GM12878 (cell line): ENCODE measurements around the gene NCR2. TPM values are rescaled to one million over a fixed set of nuclear protein-coding genes. Genes with fewer than 3 reads are reported as not detected.

Source experiments
- ATAC-seq: fragments of 200-7000 bp; cut with Tn5 transposase; 3 replicates; pipeline ENCODE4 v1.9.1; 2020; ENCODE audit warnings: mild to moderate bottlenecking, moderate library complexity
- BruUV-seq: library from RNA; stranded (reverse); fragments of 400-500 nt; replicated peaks from 2 replicates; lab custom pipeline; 2021; lab: Mats Ljungman, UMichigan
- CTCF ChIA-PET: fragments of 300-600 bp; sonication (Branson Sonifier 250); formaldehyde crosslinking; extraction: SDS; loops from one replicate; lab custom pipeline; 2021; ENCODE audit warnings: inconsistent platforms; lab: Yijun Ruan, JAX
- POLR2A ChIA-PET: fragments of 350-600 bp; formaldehyde crosslinking; extraction: SDS; loops from one replicate; lab custom pipeline; 2021; ENCODE audit warnings: inconsistent platforms; lab: Charles Lee
- RAD21 ChIA-PET: fragments of 300-600 bp; sonication (Branson Sonifier 250); formaldehyde crosslinking; loops from one replicate; lab custom pipeline; 2023; ENCODE audit warnings: antibody characterized with exemption; ENCODE audit not compliant: unreplicated experiment; lab: Charles Lee
- SMC1A ChIA-PET: fragments of 300-600 bp; sonication (Branson Sonifier 250); formaldehyde crosslinking; loops from one replicate; lab custom pipeline; 2023; ENCODE audit not compliant: unreplicated experiment, uncharacterized antibody; lab: Charles Lee
- DNase-seq: peaks from one replicate; pipeline ENCODE4 v3.0.0-alpha.2; 2011; ENCODE audit warnings: low read depth, low spot score
- FAIRE-seq: peaks from 3 replicates; lab custom pipeline; 2011; peaks lifted over from hg19 to GRCh38; lab: Jason Lieb, UNC
- H2AFZ ChIP-seq: 2 replicates; pipeline ENCODE4 v1.6.0; 2011; ENCODE audit warnings: low read depth, low read length, control low read depth; ENCODE audit not compliant: control insufficient read depth
- H3K27ac ChIP-seq: 2 replicates; pipeline ENCODE4 v1.5.1; 2011; ENCODE audit warnings: control low read depth; ENCODE audit not compliant: control insufficient read depth, insufficient read depth
- H3K27me3 ChIP-seq, 2 experiments: replicated peaks in 1 of 2; 2 replicates each; pipeline versions ENCODE4 v1.6.0 to v1.6.1; 2011; ENCODE audit warnings: low read length in 1 of 2; ENCODE audit not compliant: control insufficient read depth in 2 of 2, insufficient read depth in 2 of 2
- H3K36me3 ChIP-seq, 2 experiments: 2 replicates each; pipeline ENCODE4 v1.5.1; 2011; ENCODE audit warnings: low read length in 1 of 2; ENCODE audit not compliant: control insufficient read depth in 2 of 2, insufficient read depth in 2 of 2
- H3K4me1 ChIP-seq: 2 replicates; pipeline ENCODE4 v1.6.1; 2011; ENCODE audit warnings: mild to moderate bottlenecking, low read length, moderate library complexity, mixed read lengths; ENCODE audit not compliant: control insufficient read depth, insufficient read depth
- H3K4me2 ChIP-seq: 2 replicates; pipeline ENCODE4 v1.6.0; 2011; ENCODE audit warnings: control low read depth; ENCODE audit not compliant: control insufficient read depth, insufficient read depth
- H3K4me3 ChIP-seq: fragments of 200-600 bp; sonication (generic); 2 replicates; pipeline ENCODE4 v1.5.1; 2016
- H3K79me2 ChIP-seq: 2 replicates; pipeline ENCODE4 v1.6.0; 2011; ENCODE audit warnings: low read length; ENCODE audit not compliant: control insufficient read depth, insufficient read depth
- H3K9ac ChIP-seq: 2 replicates; pipeline ENCODE4 v1.8.0; 2011; ENCODE audit warnings: low read length, control low read depth, mixed read lengths; ENCODE audit not compliant: control insufficient read depth, insufficient read depth
- H3K9me3 ChIP-seq: replicated peaks from 3 replicates; pipeline ENCODE4 v1.5.1; 2011; ENCODE audit warnings: mild to moderate bottlenecking, low read length; ENCODE audit not compliant: control insufficient read depth, insufficient read depth
- H4K20me1 ChIP-seq: 2 replicates; pipeline ENCODE4 v1.6.0; 2011; ENCODE audit not compliant: control insufficient read depth, insufficient read depth
- ATF7 ChIP-seq: fragments of 450-650 bp; IDR thresholded peaks from 2 replicates; pipeline ENCODE4 v1.6.1; 2016; ENCODE audit warnings: low read depth, mild to moderate bottlenecking
- BCL11A ChIP-seq: IDR thresholded peaks from 2 replicates; pipeline ENCODE4 v1.6.1; 2011; ENCODE audit warnings: low read depth, low read length
- BHLHE40 ChIP-seq, 2 experiments: fragments of 450-650 bp in 1 of 2; IDR thresholded peaks; 2 replicates each; pipeline ENCODE4 v1.6.1; 2011 to 2017; ENCODE audit warnings: low read depth in 2 of 2, borderline replicate concordance in 1 of 2, improper control_type of control experiment in 1 of 2, low read length in 1 of 2, mild to moderate bottlenecking in 1 of 2
- BRCA1 ChIP-seq: IDR thresholded peaks from 2 replicates; pipeline ENCODE4 v1.6.1; 2011; ENCODE audit warnings: low read depth, low read length, improper control_type of control experiment
- CREM ChIP-seq: IDR thresholded peaks from 2 replicates; pipeline ENCODE4 v1.6.1; 2014; ENCODE audit warnings: antibody characterized with exemption, low read depth
- GABPA ChIP-seq: IDR thresholded peaks from 2 replicates; pipeline ENCODE4 v1.6.1; 2014; ENCODE audit warnings: antibody characterized with exemption, low read depth, mild to moderate bottlenecking, inconsistent platforms
- IKZF1 ChIP-seq: fragments of 450-650 bp; conservative IDR thresholded peaks from 2 replicates; pipeline ENCODE4 v1.6.1; 2017; ENCODE audit warnings: antibody characterized with exemption, mild to moderate bottlenecking
- IKZF2 ChIP-seq, 2 experiments: fragments of 450-650 bp; IDR thresholded peaks; 2 replicates each; pipeline ENCODE4 v1.6.1; 2017; ENCODE audit warnings: mild to moderate bottlenecking in 2 of 2, moderate library complexity in 2 of 2
- MEF2B ChIP-seq: fragments of 450-650 bp; IDR thresholded peaks from 2 replicates; pipeline ENCODE4 v1.6.1; 2018; ENCODE audit warnings: mild to moderate bottlenecking, moderate library complexity; ENCODE audit not compliant: partially characterized antibody, poor library complexity, severe bottlenecking
- NR2C1 ChIP-seq: fragments of 450-650 bp; IDR thresholded peaks from 2 replicates; pipeline ENCODE4 v1.6.1; 2017; ENCODE audit warnings: antibody characterized with exemption, mild to moderate bottlenecking, moderate library complexity
- PAX8 ChIP-seq: fragments of 450-650 bp; IDR thresholded peaks from 2 replicates; pipeline ENCODE4 v1.6.1; 2017; ENCODE audit warnings: mild to moderate bottlenecking, moderate library complexity
- POLR2A ChIP-seq: IDR thresholded peaks from 2 replicates; pipeline ENCODE4 v1.6.1; 2011; ENCODE audit warnings: low read depth, mild to moderate bottlenecking, low read length
- RAD21 ChIP-seq: IDR thresholded peaks from 2 replicates; pipeline ENCODE4 v1.6.1; 2011; ENCODE audit warnings: mild to moderate bottlenecking, low read depth, low read length, moderate library complexity; ENCODE audit not compliant: insufficient read depth
- RB1 ChIP-seq: fragments of 450-650 bp; formaldehyde crosslinking; IDR thresholded peaks from 2 replicates; pipeline ENCODE4 v1.6.1; 2017; ENCODE audit warnings: mild to moderate bottlenecking, borderline replicate concordance
- SIX5 ChIP-seq: IDR thresholded peaks from 2 replicates; pipeline ENCODE4 v1.6.1; 2011; ENCODE audit warnings: mild to moderate bottlenecking, low read depth, low read length, moderate library complexity; ENCODE audit not compliant: severe bottlenecking
- SMARCA5 ChIP-seq: fragments of 450-650 bp; IDR thresholded peaks from 2 replicates; pipeline ENCODE4 v1.6.1; 2017; ENCODE audit warnings: mild to moderate bottlenecking
- ZSCAN29 ChIP-seq: fragments of 450-650 bp; IDR thresholded peaks from 2 replicates; pipeline ENCODE4 v1.6.1; 2017; ENCODE audit warnings: mild to moderate bottlenecking, moderate library complexity
- WGBS: methylation state at CpG from one replicate; pipeline ENCODE4 v1.1.6; 2016; ENCODE audit warnings: low lambda C conversion rate; ENCODE audit not compliant: insufficient replicate concordance, insufficient coverage; ENCODE audit errors: missing lambda C conversion rate; 5-methylcytosine and 5-hydroxymethylcytosine counted together
- in situ Hi-C: fragments of 300-500 bp; cut with MboI; formaldehyde crosslinking; loops from 9 replicates; pipeline ENCODE4 v1.14.3; 2018; ENCODE audit warnings: mixed read lengths
- intact Hi-C: fragments of 100-400 bp; cut with micrococcal nuclease; formaldehyde crosslinking; loops from one replicate; pipeline ENCODE4 v1.14.2; 2022; ENCODE audit not compliant: unreplicated experiment
- polyA plus RNA-seq, 11 experiments: library from polyadenylated mRNA; depleted of rRNA in 4 of 11; unstranded in 6 of 11; stranded (reverse) in 5 of 11; fragments of >200 nt; fragmentation: Nextera tagmentation in 4 of 11; fragmentation: Illumina TruSeq in 1 of 11; extraction: Ambion mirVana in 4 of 11; extraction: Trizol in 1 of 11; gene quantifications; 1 replicate in 1 of 11; 2 replicates in 10 of 11; pipeline versions ENCODE4 v1.2.1 to v1.2.3, GENCODE V29; 2011 to 2016; ENCODE audit warnings: inconsistent platforms in 2 of 11, missing spikeins in 2 of 11, low read depth in 1 of 11
- total RNA-seq, 4 experiments: library from RNA; depleted of rRNA in 3 of 4; stranded (reverse); fragments of >200 nt in 3 of 4; fragmentation: Illumina TruSeq in 1 of 4; extraction: Trizol in 1 of 4; gene quantifications; 2 replicates each; pipeline versions ENCODE4 v1.2.1 to v1.2.3, GENCODE V29; 2013 to 2021
- TF ChIP-seq, protein P1 (sequence below): IDR thresholded peaks from 2 replicates; pipeline ENCODE4 v1.6.1; 2012; ENCODE audit warnings: low read length, inconsistent platforms
- TF ChIP-seq, protein P2 (sequence below): fragments of 450-650 bp; IDR thresholded peaks from 2 replicates; pipeline ENCODE4 v1.6.1; 2016; ENCODE audit warnings: mild to moderate bottlenecking
- TF ChIP-seq, protein P3 (sequence below), 3 experiments: IDR thresholded peaks in 2 of 3; conservative IDR thresholded peaks in 1 of 3; 2 replicates each; pipeline ENCODE4 v1.5.1; 2011; ENCODE audit warnings: low read depth in 3 of 3, low read length in 3 of 3, mild to moderate bottlenecking in 3 of 3, control low read depth in 2 of 3, moderate library complexity in 2 of 3, inconsistent platforms in 1 of 3, mixed read lengths in 1 of 3; ENCODE audit not compliant: control insufficient read depth in 2 of 3, insufficient read depth in 1 of 3; ENCODE audit errors: extremely low read depth in 1 of 3

The NCR2 gene
- total and polyA plus RNA-seq, 10 of the 15 experiments (the other 5 are each of a cell fraction or from before 2014, with no cell fraction given): 0.21 to 0.53 TPM; not detected in 8

DNA sequence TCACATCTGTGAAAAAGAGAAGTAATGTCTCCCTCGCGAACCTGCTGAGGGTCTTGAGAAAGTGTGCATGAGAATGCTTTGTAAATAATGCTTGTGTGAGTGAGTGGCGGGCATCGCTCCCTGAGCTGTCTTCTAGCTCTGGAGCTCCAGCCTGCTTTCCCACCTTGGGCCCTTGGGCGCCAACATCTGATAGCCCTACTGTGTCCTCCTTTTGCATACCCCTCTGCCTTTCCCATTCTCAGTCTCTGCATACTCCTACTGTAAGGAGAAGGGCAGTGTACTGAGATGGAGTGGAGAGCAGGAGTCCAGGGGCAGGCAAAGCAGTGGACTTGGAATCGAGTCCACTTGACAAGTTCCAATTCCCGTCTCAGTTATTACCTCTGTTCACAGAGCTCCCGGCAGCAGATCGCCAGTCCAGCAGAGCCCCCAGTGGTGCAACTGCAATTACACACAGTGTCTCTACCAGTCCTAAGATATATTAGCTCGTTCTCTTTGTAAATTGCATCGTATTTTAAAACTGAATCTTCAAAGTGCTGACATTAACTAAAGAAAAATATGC is 847 bp upstream of the NCR2 start:
- DNase-seq (no peak), ATAC-seq (peak; percentile 47), FAIRE-seq (no peak)
- Histone ChIP-seq H3K27ac (peak overlapping the region; percentile 72), H3K4me1 (peaks cover 34% of the 10 kb centered on the region), H3K9me3 (no peaks in the 10 kb centered on the region), H3K4me3 (no peak overlapping the region), H4K20me1 (no peaks in the 10 kb centered on the region), H3K79me2 (no peaks in the 10 kb centered on the region), H3K9ac (no peak overlapping the region; the same call in 1 of the 2 replicates), H3K4me2 (peak overlapping the region; percentile 75; the same call in 1 of the 2 replicates), H3K36me3 (no peaks in the 10 kb centered on the region), H2AFZ (peak overlapping the region; percentile 81), H3K27me3 (no peaks in the 10 kb centered on the region)
- intact Hi-C loops (no loop called here), in situ Hi-C loops (no loop called here)
- ChIA-PET CTCF (interaction anchor here (0.6 to 11.4 kb wide), 27 partner anchors 8 to 803 kb away, joined by 3 to 206 read pairs (median 5); partner anchors contain the start of genes NFYA, OARD1 and TREML2), POLR2A (interaction anchor here (0.5 to 6.8 kb wide), 25 partner anchors 9 to 1127 kb away, joined by 3 to 63 read pairs (median 5); partner anchors contain the start of genes NFYA, TREM1 and TREML2), SMC1A (interaction anchor here (0.8 to 9.7 kb wide), 25 partner anchors 10 to 396 kb away, joined by 3 to 253 read pairs (median 5); partner anchors contain the start of gene TREML2), RAD21 (interaction anchor here (1.0 to 6.5 kb wide), 29 partner anchors 10 to 1441 kb away, joined by 3 to 230 read pairs (median 7); partner anchors contain the start of genes NFYA, OARD1 and TREML2)
- 40% methylated on average over 11 of the region's 11 CpGs for WGBS
- BruUV-seq: no TSS peak
- TF ChIP-seq IKZF2 (IDR thresholded peaks at IDR 0.05): no peak
- 0 out of 2 replicates have a peak, but pooled peaks have one; percentile 3 for TF ChIP-seq BRCA1
- TF ChIP-seq, protein P1, sequence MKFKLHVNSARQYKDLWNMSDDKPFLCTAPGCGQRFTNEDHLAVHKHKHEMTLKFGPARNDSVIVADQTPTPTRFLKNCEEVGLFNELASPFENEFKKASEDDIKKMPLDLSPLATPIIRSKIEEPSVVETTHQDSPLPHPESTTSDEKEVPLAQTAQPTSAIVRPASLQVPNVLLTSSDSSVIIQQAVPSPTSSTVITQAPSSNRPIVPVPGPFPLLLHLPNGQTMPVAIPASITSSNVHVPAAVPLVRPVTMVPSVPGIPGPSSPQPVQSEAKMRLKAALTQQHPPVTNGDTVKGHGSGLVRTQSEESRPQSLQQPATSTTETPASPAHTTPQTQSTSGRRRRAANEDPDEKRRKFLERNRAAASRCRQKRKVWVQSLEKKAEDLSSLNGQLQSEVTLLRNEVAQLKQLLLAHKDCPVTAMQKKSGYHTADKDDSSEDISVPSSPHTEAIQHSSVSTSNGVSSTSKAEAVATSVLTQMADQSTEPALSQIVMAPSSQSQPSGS: peak; percentile 14
- no peak for TF ChIP-seq GABPA
- TF ChIP-seq MEF2B: no peak
- TF ChIP-seq CREM: no peak
- TF ChIP-seq ZSCAN29: no peak
- TF ChIP-seq NR2C1: no peak
- no peak for TF ChIP-seq POLR2A
- no peak for TF ChIP-seq IKZF1
- TF ChIP-seq PAX8: no peak
- TF ChIP-seq, protein P2, sequence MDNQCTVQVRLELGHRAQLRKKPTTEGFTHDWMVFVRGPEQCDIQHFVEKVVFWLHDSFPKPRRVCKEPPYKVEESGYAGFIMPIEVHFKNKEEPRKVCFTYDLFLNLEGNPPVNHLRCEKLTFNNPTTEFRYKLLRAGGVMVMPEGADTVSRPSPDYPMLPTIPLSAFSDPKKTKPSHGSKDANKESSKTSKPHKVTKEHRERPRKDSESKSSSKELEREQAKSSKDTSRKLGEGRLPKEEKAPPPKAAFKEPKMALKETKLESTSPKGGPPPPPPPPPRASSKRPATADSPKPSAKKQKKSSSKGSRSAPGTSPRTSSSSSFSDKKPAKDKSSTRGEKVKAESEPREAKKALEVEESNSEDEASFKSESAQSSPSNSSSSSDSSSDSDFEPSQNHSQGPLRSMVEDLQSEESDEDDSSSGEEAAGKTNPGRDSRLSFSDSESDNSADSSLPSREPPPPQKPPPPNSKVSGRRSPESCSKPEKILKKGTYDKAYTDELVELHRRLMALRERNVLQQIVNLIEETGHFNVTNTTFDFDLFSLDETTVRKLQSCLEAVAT: no peak
- TF ChIP-seq, protein P3, sequence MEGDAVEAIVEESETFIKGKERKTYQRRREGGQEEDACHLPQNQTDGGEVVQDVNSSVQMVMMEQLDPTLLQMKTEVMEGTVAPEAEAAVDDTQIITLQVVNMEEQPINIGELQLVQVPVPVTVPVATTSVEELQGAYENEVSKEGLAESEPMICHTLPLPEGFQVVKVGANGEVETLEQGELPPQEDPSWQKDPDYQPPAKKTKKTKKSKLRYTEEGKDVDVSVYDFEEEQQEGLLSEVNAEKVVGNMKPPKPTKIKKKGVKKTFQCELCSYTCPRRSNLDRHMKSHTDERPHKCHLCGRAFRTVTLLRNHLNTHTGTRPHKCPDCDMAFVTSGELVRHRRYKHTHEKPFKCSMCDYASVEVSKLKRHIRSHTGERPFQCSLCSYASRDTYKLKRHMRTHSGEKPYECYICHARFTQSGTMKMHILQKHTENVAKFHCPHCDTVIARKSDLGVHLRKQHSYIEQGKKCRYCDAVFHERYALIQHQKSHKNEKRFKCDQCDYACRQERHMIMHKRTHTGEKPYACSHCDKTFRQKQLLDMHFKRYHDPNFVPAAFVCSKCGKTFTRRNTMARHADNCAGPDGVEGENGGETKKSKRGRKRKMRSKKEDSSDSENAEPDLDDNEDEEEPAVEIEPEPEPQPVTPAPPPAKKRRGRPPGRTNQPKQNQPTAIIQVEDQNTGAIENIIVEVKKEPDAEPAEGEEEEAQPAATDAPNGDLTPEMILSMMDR (IDR thresholded peaks at IDR 0.05 in 2 of 3, conservative IDR thresholded peaks at IDR 0.05 in 1 of 3; ENCODE audit: control insufficient read depth in 2 of 3, extremely low read depth in 1 of 3, insufficient read depth in 1 of 3, low read depth in 3 of 3, low read length in 3 of 3): peak; percentile 13 to 32 (median 16); a peak in 4 of 6 replicates
- no peak for TF ChIP-seq BHLHE40 (IDR thresholded peaks at IDR 0.05; ENCODE audit: borderline replicate concordance in 1 of 2, low read depth in 2 of 2, low read length in 1 of 2)
- TF ChIP-seq ATF7: no peak
- TF ChIP-seq SMARCA5: no peak; the same call in none of the 2 replicates
- peak; percentile 30; the same call in 1 of the 2 replicates for TF ChIP-seq RAD21
- TF ChIP-seq BCL11A: no peak
- TF ChIP-seq SIX5: no peak
- TF ChIP-seq RB1: no peak
